ENCODE measurements around the gene NDUFV3.

GRCh38 chr21:42858185-42858847 lies 34.8 kb upstream of the NDUFV3 start:
- no peak for TF ChIP-seq EP300 (IDR thresholded peaks at IDR 0.05; ENCODE audit: borderline replicate concordance)
- TF ChIP-seq REST (IDR thresholded peaks at IDR 0.05; ENCODE audit: low read depth), result no peak
- no peak for TF ChIP-seq CEBPB (IDR thresholded peaks at IDR 0.05)
- TF ChIP-seq MAX (IDR thresholded peaks at IDR 0.05), result no peak
- no peak for TF ChIP-seq YY1 (IDR thresholded peaks at IDR 0.05; ENCODE audit: low read depth)
